Mesenchymal stem cell (in vitro differentiated cells and primary cell): ENCODE results near the gene FBXO21.

Experiments
- DNase-seq: peaks from one replicate; pipeline ENCODE4 v3.0.0-alpha.2; 2013
- H2AFZ ChIP-seq: one replicate; pipeline ENCODE4 v1.6.1; 2013; ENCODE audit warnings: low read depth, mild to moderate bottlenecking, control low read depth, inconsistent platforms, low read length, moderate library complexity
- H2AK5ac ChIP-seq: 2 replicates; pipeline ENCODE4 v1.6.1; 2013; ENCODE audit warnings: low read length, moderate library complexity, mild to moderate bottlenecking, inconsistent platforms; ENCODE audit not compliant: severe bottlenecking
- H2BK120ac ChIP-seq: one replicate; pipeline ENCODE4 v1.6.1; 2013; ENCODE audit warnings: low read depth, mild to moderate bottlenecking, inconsistent platforms, low read length, moderate library complexity
- H2BK12ac ChIP-seq, 2 experiments: one replicate each; pipeline ENCODE4 v1.6.1; 2013; ENCODE audit warnings: inconsistent platforms in 2 of 2, low read length in 2 of 2, mild to moderate bottlenecking in 2 of 2, moderate library complexity in 2 of 2, control low read depth in 1 of 2
- H2BK15ac ChIP-seq: one replicate; pipeline ENCODE4 v1.6.1; 2013; ENCODE audit warnings: mild to moderate bottlenecking, low read depth, inconsistent platforms; ENCODE audit not compliant: poor library complexity, severe bottlenecking
- H2BK5ac ChIP-seq: 2 replicates; pipeline ENCODE4 v1.6.1; 2013; ENCODE audit warnings: low read depth, mild to moderate bottlenecking, low read length, control low read depth, inconsistent platforms; ENCODE audit not compliant: poor library complexity, severe bottlenecking
- H3K14ac ChIP-seq, 2 experiments: one replicate each; pipeline ENCODE4 v1.6.1; 2013; ENCODE audit warnings: inconsistent platforms in 2 of 2, low read length in 2 of 2, control low read depth in 1 of 2, mild to moderate bottlenecking in 1 of 2, moderate library complexity in 1 of 2
- H3K18ac ChIP-seq, 2 experiments: one replicate each; pipeline ENCODE4 v1.6.1; 2013; ENCODE audit warnings: inconsistent platforms in 2 of 2, low read length in 2 of 2, control low read depth in 1 of 2, low read depth in 1 of 2, mild to moderate bottlenecking in 1 of 2
- H3K23ac ChIP-seq, 2 experiments: one replicate each; pipeline ENCODE4 v1.6.1; 2013; ENCODE audit warnings: inconsistent platforms in 2 of 2, low read length in 2 of 2, mild to moderate bottlenecking in 2 of 2, moderate library complexity in 2 of 2, control low read depth in 1 of 2
- H3K27ac ChIP-seq: 2 replicates; pipeline ENCODE4 v1.5.1; 2013; ENCODE audit warnings: mild to moderate bottlenecking, moderate library complexity, low read length, control low read depth, inconsistent platforms; ENCODE audit not compliant: poor library complexity, severe bottlenecking
- H3K27me3 ChIP-seq, 2 experiments: 2 replicates each; pipeline versions ENCODE4 v1.6.1 to v1.7.0; 2013; ENCODE audit warnings: low read length in 2 of 2, mild to moderate bottlenecking in 2 of 2, moderate library complexity in 2 of 2, control low read depth in 1 of 2, inconsistent platforms in 1 of 2; ENCODE audit not compliant: control insufficient read depth in 1 of 2, insufficient read depth in 1 of 2
- H3K36me3 ChIP-seq, 2 experiments: 2 replicates each; pipeline versions ENCODE4 v1.6.1 to v1.7.0; 2013; ENCODE audit warnings: low read length in 2 of 2, control low read depth in 1 of 2, inconsistent platforms in 1 of 2, low read depth in 1 of 2, mild to moderate bottlenecking in 1 of 2; ENCODE audit not compliant: insufficient read depth in 2 of 2, control insufficient read depth in 1 of 2
- H3K4ac ChIP-seq, 2 experiments: one replicate each; pipeline ENCODE4 v1.6.1; 2013; ENCODE audit warnings: inconsistent platforms in 2 of 2, low read length in 2 of 2, mild to moderate bottlenecking in 2 of 2, moderate library complexity in 2 of 2, control low read depth in 1 of 2, low read depth in 1 of 2
- H3K4me1 ChIP-seq: 2 replicates; pipeline ENCODE4 v1.6.1; 2013; ENCODE audit warnings: low read depth, low read length, control low read depth; ENCODE audit not compliant: control insufficient read depth, insufficient read depth
- H3K4me2 ChIP-seq: 2 replicates; pipeline ENCODE4 v1.6.1; 2013; ENCODE audit warnings: low read length, mild to moderate bottlenecking, inconsistent platforms; ENCODE audit not compliant: poor library complexity, severe bottlenecking
- H3K4me3 ChIP-seq, 2 experiments: 2 replicates each; pipeline versions ENCODE4 v1.5.1 to v1.7.0; 2013; ENCODE audit warnings: low read length in 2 of 2, mild to moderate bottlenecking in 2 of 2, control low read depth in 1 of 2, low read depth in 1 of 2; ENCODE audit not compliant: insufficient read depth in 1 of 2
- H3K79me1 ChIP-seq: replicated peaks from 2 replicates; pipeline ENCODE4 v1.6.1; 2013; ENCODE audit warnings: mild to moderate bottlenecking, control low read depth, low read length, inconsistent platforms; ENCODE audit not compliant: poor library complexity, severe bottlenecking
- H3K9ac ChIP-seq: 2 replicates; pipeline ENCODE4 v1.7.0; 2013; ENCODE audit warnings: mild to moderate bottlenecking, low read length, moderate library complexity
- H3K9me3 ChIP-seq: 2 replicates; pipeline ENCODE4 v1.7.0; 2013; ENCODE audit warnings: mild to moderate bottlenecking, low read length; ENCODE audit not compliant: control insufficient read depth
- H4K8ac ChIP-seq: one replicate; pipeline ENCODE4 v1.6.1; 2013; ENCODE audit warnings: inconsistent platforms, mild to moderate bottlenecking, low read length, moderate library complexity
- H4K91ac ChIP-seq: one replicate; pipeline ENCODE4 v1.6.1; 2013; ENCODE audit warnings: mild to moderate bottlenecking, low read length, inconsistent platforms
- WGBS: methylation state at CpG from one replicate; pipeline ENCODE4 v1.1.7; 2013; ENCODE audit warnings: mixed read lengths; 5-methylcytosine and 5-hydroxymethylcytosine counted together

Gene FBXO21

GRCh38 chr12:117127933-117128823 is 62.1 kb downstream of the FBXO21 start:
- Histone ChIP-seq H3K9ac (no peak overlapping the region), H4K91ac (peak overlapping the region; percentile 23), H3K4me2 (no peak overlapping the region), H3K23ac (no peak overlapping the region), H3K14ac (no peak overlapping the region), H3K4ac (no peak overlapping the region), H3K36me3 (no peaks in the 10 kb centered on the region), H2AFZ (no peak overlapping the region), H2BK5ac (no peak overlapping the region), H2BK120ac (no peak overlapping the region), H3K4me1 (peaks cover 14% of the 10 kb centered on the region), H2AK5ac (no peak overlapping the region), H4K8ac (no peak overlapping the region), H3K79me1 (no peaks in the 10 kb centered on the region), H3K18ac (no peak overlapping the region), H3K9me3 (no peaks in the 10 kb centered on the region), H3K27ac (no peak overlapping the region), H2BK12ac (no peak overlapping the region), H3K4me3 (no peak overlapping the region), H3K27me3 (peaks cover 0 to 4% of the 10 kb centered on the region in 2 experiments), H2BK15ac (no peak overlapping the region)
- 95% methylated on average over 6 of the region's 6 CpGs for WGBS
- DNase-seq = no peak

GRCh38 chr12:117126335-117126734 is 63.9 kb downstream of the FBXO21 start:
- Histone ChIP-seq H3K36me3 (no peaks in the 10 kb centered on the region), H3K4ac (no peak overlapping the region), H2BK120ac (no peak overlapping the region), H3K23ac (no peak overlapping the region), H2BK5ac (no peak overlapping the region), H3K4me1 (peaks cover 14% of the 10 kb centered on the region), H2BK15ac (no peak overlapping the region), H3K27ac (no peak overlapping the region), H3K14ac (no peak overlapping the region), H4K91ac (no peak overlapping the region), H4K8ac (no peak overlapping the region), H3K4me2 (no peak overlapping the region), H3K9me3 (no peaks in the 10 kb centered on the region), H3K9ac (no peak overlapping the region), H3K4me3 (no peak overlapping the region), H2AK5ac (no peak overlapping the region), H3K79me1 (no peaks in the 10 kb centered on the region), H2BK12ac (no peak overlapping the region), H3K18ac (no peak overlapping the region), H3K27me3 (peaks cover 0 to 3% of the 10 kb centered on the region in 2 experiments), H2AFZ (no peak overlapping the region)
- 88% methylated on average over 4 of the region's 4 CpGs for WGBS
- no peak for DNase-seq

GRCh38 chr12:117125767-117126166 is 64.5 kb downstream of the FBXO21 start:
- Histone ChIP-seq H3K27me3 (no peaks in the 10 kb centered on the region), H4K8ac (no peak overlapping the region), H3K4me1 (peaks cover 14% of the 10 kb centered on the region), H3K27ac (no peak overlapping the region), H3K9ac (no peak overlapping the region), H3K9me3 (no peaks in the 10 kb centered on the region), H3K4ac (no peak overlapping the region), H2BK12ac (no peak overlapping the region), H4K91ac (no peak overlapping the region), H2AFZ (no peak overlapping the region), H3K36me3 (no peaks in the 10 kb centered on the region), H3K4me3 (no peak overlapping the region), H3K79me1 (no peaks in the 10 kb centered on the region), H2BK5ac (no peak overlapping the region), H2BK120ac (no peak overlapping the region), H3K18ac (no peak overlapping the region), H3K23ac (no peak overlapping the region), H2AK5ac (no peak overlapping the region), H3K4me2 (no peak overlapping the region), H3K14ac (no peak overlapping the region), H2BK15ac (no peak overlapping the region)
- 86% methylated on average over 7 of the region's 7 CpGs for WGBS
- DNase-seq = no peak

GRCh38 chr12:117125272-117125613 is 65.0 kb downstream of the FBXO21 start:
- Histone ChIP-seq H2AFZ (no peak overlapping the region), H3K23ac (no peak overlapping the region)
- WGBS = 32% methylated on average over 6 of the region's 6 CpGs

More at GRCh38 chr12:117125272-117125613, 65.0 kb downstream of the FBXO21 start:
- H3K27ac ChIP-seq = no peak overlapping the region
- H3K18ac ChIP-seq = no peak overlapping the region
- H2BK15ac ChIP-seq = no peak overlapping the region
- H2BK5ac ChIP-seq = no peak overlapping the region
- peaks cover 12% of the 10 kb centered on the region for H3K4me1 ChIP-seq
- no peak overlapping the region for H2BK12ac ChIP-seq
- no peak overlapping the region for H3K4me3 ChIP-seq
- H4K8ac ChIP-seq = no peak overlapping the region
- H3K9ac ChIP-seq = no peak overlapping the region
- no peak overlapping the region for H2AK5ac ChIP-seq
- peak overlapping the region; percentile 20 for H3K4me2 ChIP-seq
- no peak overlapping the region for H3K4ac ChIP-seq
- H3K36me3 ChIP-seq = no peaks in the 10 kb centered on the region
- H3K14ac ChIP-seq = no peak overlapping the region
- H3K9me3 ChIP-seq = no peaks in the 10 kb centered on the region
- H4K91ac ChIP-seq = no peak overlapping the region
- H2BK120ac ChIP-seq = no peak overlapping the region
- no peaks in the 10 kb centered on the region for H3K27me3 ChIP-seq
- no peaks in the 10 kb centered on the region for H3K79me1 ChIP-seq
- DNase-seq = peak; percentile 70
